GM12878 (cell line): ENCODE data around the gene JMJD7.

Experiments used
- CREM ChIP-seq: IDR thresholded peaks from 2 replicates; pipeline ENCODE4 v1.6.1; 2014; ENCODE audit warnings: antibody characterized with exemption, low read depth
- EP300 ChIP-seq, 2 experiments: fragments of 150-350 bp in 1 of 2; IDR thresholded peaks; 2 replicates each; pipeline ENCODE4 v1.6.1; 2011 to 2012; ENCODE audit warnings: low read depth in 2 of 2, low read length in 2 of 2, borderline replicate concordance in 1 of 2, improper control_type of control experiment in 1 of 2, inconsistent platforms in 1 of 2; ENCODE audit not compliant: control insufficient read depth in 1 of 2
- EZH2 ChIP-seq: IDR thresholded peaks from 2 replicates; pipeline ENCODE4 v1.6.1; 2012; ENCODE audit warnings: low read depth, mild to moderate bottlenecking, control low read depth, inconsistent platforms, low read length, borderline replicate concordance; ENCODE audit not compliant: control insufficient read depth
- GABPA ChIP-seq: IDR thresholded peaks from 2 replicates; pipeline ENCODE4 v1.6.1; 2014; ENCODE audit warnings: antibody characterized with exemption, low read depth, mild to moderate bottlenecking, inconsistent platforms
- KDM1A ChIP-seq: fragments of 200-600 bp; sonication (generic); IDR thresholded peaks from 2 replicates; pipeline ENCODE4 v1.6.1; 2016; ENCODE audit warnings: borderline replicate concordance
- NFYB ChIP-seq: IDR thresholded peaks from 2 replicates; pipeline ENCODE4 v1.6.1; 2011; ENCODE audit warnings: low read depth, mild to moderate bottlenecking, low read length, improper control_type of control experiment, moderate library complexity; ENCODE audit not compliant: insufficient read depth
- NR2F1 ChIP-seq: fragments of 450-650 bp; conservative IDR thresholded peaks from 2 replicates; pipeline ENCODE4 v1.6.1; 2017; ENCODE audit warnings: mild to moderate bottlenecking
- POLR2A ChIP-seq: IDR thresholded peaks from 2 replicates; pipeline ENCODE4 v1.6.1; 2011; ENCODE audit warnings: low read depth, mild to moderate bottlenecking, low read length
- POLR2AphosphoS5 ChIP-seq: IDR thresholded peaks from 2 replicates; pipeline ENCODE4 v1.6.1; 2011; ENCODE audit warnings: mild to moderate bottlenecking, low read length, inconsistent platforms
- RB1 ChIP-seq: fragments of 450-650 bp; formaldehyde crosslinking; IDR thresholded peaks from 2 replicates; pipeline ENCODE4 v1.6.1; 2017; ENCODE audit warnings: mild to moderate bottlenecking, borderline replicate concordance
- TF ChIP-seq, protein P1 (sequence below), 3 experiments: IDR thresholded peaks in 2 of 3; conservative IDR thresholded peaks in 1 of 3; 2 replicates each; pipeline ENCODE4 v1.5.1; 2011; ENCODE audit warnings: low read depth in 3 of 3, low read length in 3 of 3, mild to moderate bottlenecking in 3 of 3, control low read depth in 2 of 3, moderate library complexity in 2 of 3, inconsistent platforms in 1 of 3, mixed read lengths in 1 of 3; ENCODE audit not compliant: control insufficient read depth in 2 of 3, insufficient read depth in 1 of 3; ENCODE audit errors: extremely low read depth in 1 of 3
- TF ChIP-seq, protein P2 (sequence below): IDR thresholded peaks from 2 replicates; pipeline ENCODE4 v1.6.1; 2011; ENCODE audit warnings: low read depth, mild to moderate bottlenecking, low read length, moderate library complexity, borderline replicate concordance; ENCODE audit errors: extremely low read depth
- TF ChIP-seq, protein P3 (sequence below): IDR thresholded peaks from 2 replicates; pipeline ENCODE4 v1.6.1; 2012; ENCODE audit warnings: low read depth, low read length, improper control_type of control experiment

DNA sequence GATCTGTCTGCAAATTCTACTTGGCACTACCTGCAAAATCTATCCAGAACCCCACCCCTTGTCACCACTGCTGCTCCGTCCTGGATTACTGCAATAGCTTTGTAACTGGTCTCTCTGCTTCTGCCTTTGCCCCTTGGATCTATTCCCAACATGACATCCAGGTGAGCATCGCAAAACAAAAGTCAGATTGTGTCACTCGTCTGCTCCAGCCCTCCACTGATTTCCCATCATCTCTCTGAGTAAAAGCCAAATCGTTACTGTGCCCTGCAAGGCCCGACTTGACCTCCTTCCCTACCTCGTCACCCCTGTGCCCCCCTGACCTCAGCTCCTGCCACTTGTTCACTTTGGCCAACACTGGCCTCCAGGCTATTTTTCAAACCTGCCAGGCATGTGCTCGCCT is 56.6 kb downstream of the JMJD7 start:
- TF ChIP-seq POLR2A (no peak), EZH2 (no peak), NR2F1 (no peak), POLR2AphosphoS5 (no peak), NFYB (no peak), KDM1A (no peak), RB1 (no peak), EP300 (IDR thresholded peaks at IDR 0.05; ENCODE audit: borderline replicate concordance in 1 of 2, control insufficient read depth in 1 of 2, low read depth in 2 of 2, low read length in 2 of 2) (no peak), GABPA (no peak), CREM (no peak)
- TF ChIP-seq, protein P1, sequence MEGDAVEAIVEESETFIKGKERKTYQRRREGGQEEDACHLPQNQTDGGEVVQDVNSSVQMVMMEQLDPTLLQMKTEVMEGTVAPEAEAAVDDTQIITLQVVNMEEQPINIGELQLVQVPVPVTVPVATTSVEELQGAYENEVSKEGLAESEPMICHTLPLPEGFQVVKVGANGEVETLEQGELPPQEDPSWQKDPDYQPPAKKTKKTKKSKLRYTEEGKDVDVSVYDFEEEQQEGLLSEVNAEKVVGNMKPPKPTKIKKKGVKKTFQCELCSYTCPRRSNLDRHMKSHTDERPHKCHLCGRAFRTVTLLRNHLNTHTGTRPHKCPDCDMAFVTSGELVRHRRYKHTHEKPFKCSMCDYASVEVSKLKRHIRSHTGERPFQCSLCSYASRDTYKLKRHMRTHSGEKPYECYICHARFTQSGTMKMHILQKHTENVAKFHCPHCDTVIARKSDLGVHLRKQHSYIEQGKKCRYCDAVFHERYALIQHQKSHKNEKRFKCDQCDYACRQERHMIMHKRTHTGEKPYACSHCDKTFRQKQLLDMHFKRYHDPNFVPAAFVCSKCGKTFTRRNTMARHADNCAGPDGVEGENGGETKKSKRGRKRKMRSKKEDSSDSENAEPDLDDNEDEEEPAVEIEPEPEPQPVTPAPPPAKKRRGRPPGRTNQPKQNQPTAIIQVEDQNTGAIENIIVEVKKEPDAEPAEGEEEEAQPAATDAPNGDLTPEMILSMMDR (IDR thresholded peaks at IDR 0.05 in 2 of 3, conservative IDR thresholded peaks at IDR 0.05 in 1 of 3; ENCODE audit: control insufficient read depth in 2 of 3, extremely low read depth in 1 of 3, insufficient read depth in 1 of 3, low read depth in 3 of 3, low read length in 3 of 3): no peak
- TF ChIP-seq, protein P2, sequence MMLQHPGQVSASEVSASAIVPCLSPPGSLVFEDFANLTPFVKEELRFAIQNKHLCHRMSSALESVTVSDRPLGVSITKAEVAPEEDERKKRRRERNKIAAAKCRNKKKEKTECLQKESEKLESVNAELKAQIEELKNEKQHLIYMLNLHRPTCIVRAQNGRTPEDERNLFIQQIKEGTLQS: no peak
- TF ChIP-seq, protein P3, sequence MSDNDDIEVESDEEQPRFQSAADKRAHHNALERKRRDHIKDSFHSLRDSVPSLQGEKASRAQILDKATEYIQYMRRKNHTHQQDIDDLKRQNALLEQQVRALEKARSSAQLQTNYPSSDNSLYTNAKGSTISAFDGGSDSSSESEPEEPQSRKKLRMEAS: no peak
